GM21529 (cell line): ENCODE results near the gene HOOK1.
"Not testable (repeated sequence)": the region's sequence is repeated elsewhere in the genome, so short reads cannot be mapped to it uniquely, and the experiment has no call there.

ENCODE experiments used
- ATAC-seq: cut with Tn5 transposase; IDR thresholded peaks from one replicate; pipeline ENCODE4 v1.9.1; 2021; ENCODE audit not compliant: unreplicated experiment

The HOOK1 gene

DNA sequence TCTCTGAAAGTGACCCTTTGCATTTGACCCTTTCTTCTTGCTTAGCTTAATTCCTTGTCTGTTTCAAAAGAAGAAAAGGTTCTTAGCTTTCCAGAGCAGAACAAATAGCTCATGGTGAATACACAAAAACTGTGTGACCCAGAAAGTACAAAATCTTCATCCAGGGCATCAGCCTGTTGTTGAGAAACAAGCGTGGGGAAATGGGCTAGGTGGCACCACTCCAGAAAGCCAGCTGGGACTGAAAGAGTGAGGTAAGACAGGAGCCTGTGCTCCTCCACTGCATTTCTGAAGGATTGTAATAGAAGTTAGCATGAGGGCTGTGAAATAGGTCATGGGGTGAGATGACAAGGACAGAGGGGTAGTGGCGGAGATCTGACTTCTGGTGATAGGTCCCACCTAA, 66.0 kb downstream of the HOOK1 start:
- no peak for ATAC-seq

DNA sequence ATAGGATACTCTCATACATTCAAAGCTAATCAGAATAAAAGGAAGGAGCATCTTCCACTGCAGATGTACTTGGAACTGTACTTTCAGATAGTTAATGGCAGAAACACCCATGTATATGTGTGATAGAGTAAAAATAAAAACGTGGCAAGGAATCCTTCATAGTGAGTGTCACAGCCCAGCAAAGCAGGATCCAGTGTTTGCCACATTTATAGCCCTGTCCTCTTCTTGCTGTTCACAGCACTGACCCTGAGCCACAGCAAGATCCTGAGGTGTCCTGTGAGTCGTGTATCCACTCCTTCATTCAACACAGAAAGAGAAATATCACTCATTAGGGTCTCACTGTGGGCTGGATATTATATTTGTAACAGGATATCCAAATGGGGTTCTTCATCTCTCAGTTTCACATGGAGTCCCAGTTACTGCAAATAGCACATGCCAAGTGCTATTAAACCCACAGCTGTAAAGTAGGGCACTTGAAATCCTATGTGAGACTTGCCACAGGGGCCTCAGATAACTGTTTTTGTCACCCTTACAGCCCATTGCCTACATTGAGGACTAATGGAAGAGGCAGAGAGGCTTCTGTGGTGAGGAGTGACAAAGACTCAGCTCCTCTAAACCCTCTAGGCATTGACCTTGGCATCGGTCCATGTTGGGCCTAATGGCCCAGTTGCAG, 70.5 kb downstream of the HOOK1 start:
- ATAC-seq = no peak

DNA sequence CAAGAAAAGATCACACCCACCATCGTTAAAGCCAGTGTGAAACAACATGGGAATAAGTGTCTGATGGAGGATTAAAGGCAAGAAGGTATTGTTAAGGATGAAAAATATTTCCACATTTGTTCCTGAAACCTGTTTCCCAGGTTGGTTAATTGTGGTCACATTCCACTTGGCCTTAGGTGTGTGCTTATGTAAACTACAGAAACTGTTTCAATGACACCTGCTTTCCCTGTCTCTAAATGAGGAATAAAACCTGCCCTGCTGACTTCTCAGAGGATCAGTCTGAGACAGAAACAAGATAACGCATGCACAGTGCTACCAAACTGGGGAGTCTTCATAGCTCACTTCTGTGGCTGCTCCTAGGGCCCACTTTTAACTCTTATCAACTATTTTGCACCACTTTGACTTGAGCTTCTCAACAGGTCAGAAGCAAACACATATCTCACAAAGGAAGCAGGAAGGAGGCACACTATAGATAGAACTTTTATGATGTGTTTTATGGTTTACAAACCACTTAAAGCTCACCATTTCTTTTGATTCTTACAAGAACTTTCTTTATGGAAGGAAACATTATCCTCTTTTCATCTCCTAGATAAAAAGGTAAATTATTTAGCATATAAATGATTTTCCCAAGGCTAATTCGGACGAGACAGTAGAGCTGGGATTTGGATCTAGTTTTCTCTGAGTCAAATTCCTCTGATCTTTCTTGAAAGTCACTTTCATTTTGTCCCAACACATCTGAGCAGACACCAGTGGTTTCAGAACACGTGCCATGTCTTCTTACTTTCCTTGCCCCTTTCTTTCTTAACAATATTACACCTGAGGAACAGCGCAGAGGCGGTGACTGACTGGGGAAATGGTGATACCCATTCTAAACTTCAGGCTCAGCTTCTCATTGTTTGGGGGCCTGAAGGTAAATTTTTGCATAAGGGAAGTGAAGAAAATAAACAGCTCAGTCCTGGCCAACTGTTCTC, 78.4 kb downstream of the HOOK1 start:
- no peak for ATAC-seq

DNA sequence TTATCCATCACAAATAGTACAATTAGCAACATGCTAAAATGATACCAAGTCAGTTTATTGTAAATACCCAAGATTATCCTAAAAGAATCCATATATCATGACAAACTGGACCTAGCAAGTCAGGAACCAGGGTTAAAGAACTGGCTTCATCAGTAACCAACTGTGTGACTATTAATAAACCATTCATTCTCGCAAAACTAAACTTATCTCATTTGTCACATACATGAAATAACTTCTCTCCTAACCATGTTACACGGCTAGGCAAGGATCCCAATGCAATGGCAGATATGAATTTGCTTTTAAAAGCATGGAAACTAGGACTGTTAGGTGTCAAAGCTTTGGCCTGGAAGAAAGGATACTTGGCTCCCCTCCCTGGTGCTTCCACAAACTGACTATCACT, 82.4 kb downstream of the HOOK1 start:
- ATAC-seq = no peak

DNA sequence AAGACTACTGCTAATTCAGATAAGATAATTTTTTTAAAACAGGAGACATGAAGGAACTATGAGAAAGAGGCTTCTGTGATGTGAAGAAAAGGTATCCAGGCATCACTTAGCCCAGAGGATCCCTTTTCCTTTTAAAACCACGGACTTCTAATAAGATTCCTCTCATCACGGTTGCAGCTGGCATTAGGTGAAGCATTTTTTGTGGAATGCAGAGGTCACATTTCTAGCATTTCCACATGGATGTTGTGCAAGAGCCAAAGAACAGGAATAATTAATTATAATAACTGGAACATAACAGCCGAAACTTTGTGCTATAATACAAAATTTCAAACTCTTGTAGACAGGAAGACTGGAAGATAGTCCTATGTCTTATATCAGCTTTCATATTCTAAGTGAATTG, 84.2 kb downstream of the HOOK1 start:
- ATAC-seq = no peak

DNA sequence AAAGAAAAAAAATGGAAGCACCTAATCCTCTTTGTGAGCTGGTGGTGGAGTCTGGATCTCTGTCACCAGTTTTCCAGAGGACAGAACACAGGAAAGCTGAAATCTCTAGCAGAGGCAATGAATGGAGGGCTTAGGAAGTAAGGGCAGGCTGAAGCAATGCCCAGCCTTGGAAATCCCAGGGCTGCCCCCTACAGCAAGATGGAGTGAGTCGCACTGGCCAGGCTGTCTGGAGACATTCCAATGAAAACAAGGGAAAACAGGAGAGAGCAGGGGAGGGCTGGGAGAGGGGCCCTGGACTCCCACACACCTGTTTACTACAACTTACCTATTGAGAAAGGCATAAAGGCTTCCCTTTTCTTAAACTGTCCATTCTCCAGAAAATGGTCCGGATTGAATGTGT, 85.9 kb downstream of the HOOK1 start:
- ATAC-seq = no peak

DNA sequence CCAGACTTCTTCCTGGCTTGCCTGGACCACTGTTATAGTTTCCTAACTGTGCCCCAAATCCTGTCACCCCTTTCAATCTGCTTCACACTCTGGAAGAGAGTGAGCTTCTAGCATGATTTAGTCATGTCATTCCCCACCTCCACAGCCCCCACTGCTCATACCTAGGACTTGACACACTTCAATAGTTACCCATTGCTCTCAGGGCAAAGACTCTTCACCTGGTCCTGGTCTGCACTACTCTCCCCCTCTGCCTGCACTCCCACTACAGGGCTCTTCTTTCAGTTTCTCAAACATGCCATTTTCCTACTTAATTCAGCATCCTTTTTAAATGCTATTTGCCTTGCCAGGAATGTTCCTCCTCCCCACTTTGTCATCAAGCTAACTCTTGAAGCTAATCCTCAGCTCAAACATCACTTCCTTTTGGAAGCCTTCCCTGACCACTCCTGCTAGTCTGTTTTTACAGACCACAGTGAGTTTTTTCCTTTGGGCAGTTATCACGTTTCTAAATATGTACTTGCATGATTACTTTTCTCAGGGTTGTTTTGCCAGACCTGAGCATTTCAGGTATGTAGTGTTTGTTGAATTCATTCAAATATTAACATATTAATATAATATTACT, 87.1 kb downstream of the HOOK1 start:
- ATAC-seq = no peak

DNA sequence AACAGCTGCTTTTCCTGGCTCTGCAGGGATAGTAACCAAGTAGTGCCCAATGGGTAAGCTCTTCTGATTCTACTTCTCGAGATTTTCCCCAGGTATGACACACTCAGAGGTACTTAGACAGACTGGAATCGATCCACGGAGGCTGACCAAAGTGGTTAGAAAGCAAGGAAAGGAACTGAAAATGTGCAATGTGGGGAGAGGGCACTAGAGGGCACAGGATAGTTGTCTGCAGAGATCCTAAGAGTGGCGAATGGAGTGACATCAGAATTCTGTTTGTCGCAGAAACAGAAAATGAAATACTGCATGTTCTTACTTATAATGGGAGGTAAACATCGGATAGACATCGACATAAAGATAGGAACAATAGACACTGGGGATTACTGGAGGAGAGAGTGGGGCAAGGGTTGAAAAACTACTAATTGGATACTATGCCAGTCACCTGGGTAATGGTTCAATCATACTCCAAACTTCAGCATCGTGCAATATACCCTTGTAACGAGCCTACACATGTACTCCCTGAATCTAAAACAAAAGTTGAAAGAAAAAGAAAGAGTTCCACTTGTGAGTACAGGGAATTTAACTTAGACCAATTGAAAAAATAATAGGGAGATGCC, 88.5 kb downstream of the HOOK1 start:
- peak; percentile 70 for ATAC-seq

DNA sequence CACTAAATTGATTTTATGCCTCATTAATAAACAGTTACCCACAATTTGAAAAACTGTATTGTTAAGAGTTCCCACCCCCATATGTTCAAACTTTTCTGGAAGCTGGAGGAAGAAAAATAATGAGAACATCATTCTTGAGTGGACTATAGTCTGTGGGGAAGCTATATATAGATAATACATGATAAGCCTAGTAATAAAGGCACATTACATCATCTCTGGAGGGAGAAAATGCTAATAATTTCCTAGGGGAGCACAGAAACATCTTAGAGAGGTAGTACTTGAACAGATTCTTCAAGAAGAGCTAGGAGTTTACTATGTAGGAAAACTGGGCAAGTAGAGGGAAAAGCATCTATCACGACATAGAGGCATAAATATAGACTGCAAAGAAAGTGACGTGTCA, 92.2 kb downstream of the HOOK1 start:
- no peak for ATAC-seq

DNA sequence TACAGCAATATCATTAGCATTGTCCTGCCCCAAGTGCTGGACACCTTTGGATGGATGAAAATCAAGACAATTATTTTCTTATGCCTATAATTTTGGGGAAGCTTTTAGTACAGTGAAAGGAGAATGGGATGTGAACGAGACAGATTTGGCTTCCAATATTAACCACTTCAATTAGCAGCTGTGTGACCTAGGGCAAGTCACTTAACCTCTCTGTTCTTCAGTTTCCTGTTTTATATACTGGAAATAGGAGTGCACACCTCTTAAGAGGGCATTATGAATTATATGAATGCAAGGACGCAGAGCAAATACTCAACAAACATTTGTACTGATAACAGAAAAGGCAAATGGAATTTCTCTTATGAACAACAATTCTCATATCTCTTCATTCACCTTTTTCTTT, 93.3 kb downstream of the HOOK1 start:
- ATAC-seq = no peak

DNA sequence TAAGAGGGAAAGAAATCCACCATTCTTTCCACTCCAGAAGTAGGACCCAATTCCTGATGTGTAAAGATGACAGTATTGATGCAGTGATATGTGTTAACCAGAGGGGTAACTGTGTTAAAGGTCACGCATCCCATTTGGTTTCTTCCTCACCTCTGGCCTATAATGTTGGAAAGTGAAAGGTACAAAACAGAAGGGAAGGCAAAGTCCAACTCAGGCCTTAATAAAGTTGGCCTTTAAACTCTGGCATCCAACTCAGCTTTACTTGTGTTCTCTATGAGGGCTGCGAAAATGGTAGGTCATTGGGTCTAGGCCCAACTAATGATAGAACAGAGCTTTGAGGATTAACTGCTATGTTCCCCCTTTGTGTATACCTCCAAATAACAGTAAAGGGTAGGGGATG, 93.9 kb downstream of the HOOK1 start:
- ATAC-seq = no peak

DNA sequence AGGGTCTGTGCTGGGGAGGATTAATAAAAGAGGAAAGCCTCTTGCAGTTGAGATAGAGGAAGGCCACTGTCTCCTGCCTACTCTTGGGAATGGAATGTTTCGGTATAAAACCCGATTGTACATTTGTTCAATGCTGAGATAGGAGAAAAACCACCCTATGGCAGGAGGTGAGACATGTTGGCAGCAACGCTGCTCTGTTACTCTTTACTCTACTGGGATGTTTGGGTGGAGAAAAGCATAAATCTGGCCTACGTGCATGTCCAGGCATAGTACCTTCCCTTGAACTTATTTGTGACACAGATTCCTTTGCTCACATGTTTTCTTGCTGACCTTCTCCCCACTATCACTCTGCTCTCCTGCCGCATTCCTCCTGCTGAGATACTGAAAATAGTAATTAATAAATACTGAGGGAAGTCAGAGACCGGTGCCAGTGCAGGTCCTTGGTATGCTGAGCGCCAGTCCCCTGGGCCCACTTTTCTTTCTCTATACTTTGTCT, 100.1 kb downstream of the HOOK1 start:
- ATAC-seq = not testable (repeated sequence)

DNA sequence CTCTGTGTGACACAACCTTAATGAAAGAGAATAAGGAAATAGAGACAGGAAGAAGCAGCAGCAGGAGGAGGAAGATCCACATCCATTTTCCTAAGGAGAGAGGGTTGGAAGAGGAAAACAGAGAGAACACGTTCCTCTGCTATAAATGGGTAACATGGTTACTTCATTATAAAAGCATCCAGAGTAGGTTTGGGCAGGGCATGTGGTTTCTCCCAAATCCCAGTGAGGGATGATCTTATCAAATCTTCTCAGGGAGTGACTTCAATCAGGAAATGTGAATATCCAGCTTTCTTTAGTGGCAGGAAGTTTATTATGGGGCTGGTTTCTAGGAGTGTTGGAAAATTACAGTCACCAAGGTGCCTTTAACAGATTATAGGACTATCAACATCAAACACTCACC, 100.8 kb downstream of the HOOK1 start:
- ATAC-seq = no peak

DNA sequence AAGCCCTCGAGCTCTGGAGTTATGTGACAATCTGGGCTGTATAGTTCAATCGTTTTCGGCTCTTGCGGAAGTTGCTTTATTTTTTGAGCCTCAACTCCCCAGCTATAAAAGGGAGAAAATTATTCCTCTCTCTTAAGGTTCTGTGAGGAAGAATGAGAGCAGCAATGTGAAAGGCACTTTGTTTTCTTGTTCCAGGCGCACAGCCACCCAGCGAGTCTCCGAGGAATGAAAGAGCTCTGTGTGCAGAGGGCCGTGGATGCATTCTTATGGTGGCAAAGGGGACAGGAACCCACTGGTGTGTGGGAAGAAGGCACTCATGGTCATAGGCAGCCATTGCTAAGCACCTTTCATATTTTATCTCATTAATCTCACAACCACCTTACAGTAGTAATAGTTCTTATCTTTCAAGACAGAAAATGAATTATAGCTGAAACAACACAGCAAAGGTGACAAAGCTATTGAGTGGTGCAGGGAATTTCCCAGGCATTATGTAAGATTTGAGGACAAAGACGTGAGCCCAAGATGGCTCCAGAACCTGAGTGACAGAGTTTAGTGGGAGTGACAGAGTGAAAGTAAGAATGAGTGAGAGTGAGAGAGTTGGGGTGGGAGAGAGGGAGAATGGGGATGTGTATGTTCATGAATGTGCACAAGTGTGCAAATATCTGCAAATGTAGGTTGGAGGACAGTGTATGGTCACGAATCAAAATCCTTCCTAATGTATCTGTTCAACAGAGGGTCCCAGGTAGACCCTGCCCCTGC, 102.5 kb downstream of the HOOK1 start:
- no peak for ATAC-seq

DNA sequence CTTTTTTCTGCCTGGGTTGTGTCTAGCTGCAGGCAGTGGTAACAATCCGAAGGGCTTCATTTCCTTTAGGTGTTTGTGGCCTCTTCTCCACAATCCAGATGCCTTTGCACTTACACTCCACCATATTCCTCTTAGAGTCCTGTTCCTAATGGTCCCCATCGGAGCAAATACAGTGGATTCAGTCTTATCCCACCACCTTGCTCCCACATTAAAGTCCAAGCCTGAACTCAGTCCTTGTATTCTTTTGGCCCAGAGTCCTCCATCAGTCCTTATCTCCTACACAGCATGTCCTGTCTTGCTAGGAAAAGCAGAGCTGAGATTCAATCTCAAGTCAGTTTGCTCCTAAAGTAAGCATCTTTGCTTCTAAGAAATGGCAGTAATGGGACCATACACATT, 103.0 kb downstream of the HOOK1 start:
- no peak for ATAC-seq

DNA sequence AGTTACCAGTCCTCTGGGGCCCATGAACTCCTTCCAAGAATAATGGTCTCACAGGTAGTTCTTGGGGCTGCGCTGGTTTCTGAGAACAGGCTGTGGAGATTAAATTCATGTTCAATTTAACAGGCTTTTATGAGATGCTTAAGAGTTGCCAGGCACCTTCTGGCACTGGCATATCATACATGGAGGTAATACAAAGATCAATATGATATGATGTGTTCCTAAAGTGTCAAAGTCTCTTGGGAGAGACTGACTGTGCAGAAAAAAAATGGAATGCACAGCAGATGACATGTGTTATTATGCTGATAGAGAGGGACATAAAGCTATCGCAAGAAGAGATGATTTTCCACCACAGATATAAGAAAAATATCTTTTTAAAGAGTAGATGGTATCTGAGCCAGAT, 105.0 kb downstream of the HOOK1 start:
- no peak for ATAC-seq

DNA sequence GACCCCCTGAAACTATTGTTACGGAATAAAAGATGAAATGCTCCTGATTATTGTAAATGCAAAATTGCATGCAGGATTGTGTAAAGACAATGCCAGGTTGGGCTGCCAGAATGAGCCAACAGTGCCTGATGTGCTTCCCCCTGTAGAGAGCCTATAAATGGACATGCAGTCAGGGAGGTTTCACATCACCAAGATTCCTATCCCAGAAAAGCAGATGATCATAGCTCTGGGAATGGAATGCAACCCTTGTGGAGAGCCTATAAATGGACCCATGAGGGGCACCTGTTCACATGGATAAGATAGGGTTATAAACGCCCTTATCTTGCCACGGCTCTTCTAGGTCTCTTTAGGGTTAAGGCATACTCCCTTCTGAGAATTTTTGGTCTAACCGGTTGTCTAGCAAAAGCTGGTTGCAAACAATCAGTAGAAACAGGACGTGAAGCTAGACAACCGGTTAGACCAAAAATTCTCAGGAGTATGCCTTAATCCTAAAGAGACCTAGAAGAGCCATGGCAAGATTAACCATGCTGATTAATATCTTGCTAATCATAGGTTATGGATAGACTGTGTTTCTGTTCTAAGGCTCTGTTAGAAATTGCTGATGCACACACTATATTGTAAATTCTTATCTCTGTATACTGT, 106.6 kb downstream of the HOOK1 start:
- not testable (repeated sequence) for ATAC-seq

DNA sequence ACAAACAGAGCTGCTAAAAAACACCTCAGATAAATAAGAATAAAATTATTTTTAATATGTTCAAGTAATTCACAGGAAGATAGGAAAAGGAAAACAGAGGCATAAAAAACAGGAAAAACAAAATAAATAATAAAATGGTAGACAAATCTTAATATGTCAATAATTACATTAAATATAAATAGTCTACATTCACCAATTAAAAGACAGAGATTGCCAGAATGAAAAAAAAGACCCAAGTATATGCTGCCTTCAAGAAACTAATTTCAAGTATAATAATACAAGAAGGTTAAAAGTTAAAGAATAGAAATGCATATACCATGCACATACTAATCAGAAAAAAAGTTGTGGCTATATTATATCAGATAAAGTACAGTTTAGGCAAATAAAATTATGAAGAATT, 109.9 kb downstream of the HOOK1 start:
- no peak for ATAC-seq
